Posterior cingulate gyrus (tissue), 11 donors: ENCODE measurements around the gene DUSP1.

ENCODE experiments used
- DNase-seq, 10 donors: peaks; one replicate each; pipeline versions ENCODE4 v3.0.0 to v3.0.0-alpha.2; 2020 to 2021; ENCODE audit warnings: mixed read lengths in 3 of 10
- intact Hi-C: fragments of 100-400 bp; cut with DNase I; formaldehyde crosslinking; loops from one replicate; pipeline ENCODE4 v1.15.1; 2023

DUSP1 gene

DNA sequence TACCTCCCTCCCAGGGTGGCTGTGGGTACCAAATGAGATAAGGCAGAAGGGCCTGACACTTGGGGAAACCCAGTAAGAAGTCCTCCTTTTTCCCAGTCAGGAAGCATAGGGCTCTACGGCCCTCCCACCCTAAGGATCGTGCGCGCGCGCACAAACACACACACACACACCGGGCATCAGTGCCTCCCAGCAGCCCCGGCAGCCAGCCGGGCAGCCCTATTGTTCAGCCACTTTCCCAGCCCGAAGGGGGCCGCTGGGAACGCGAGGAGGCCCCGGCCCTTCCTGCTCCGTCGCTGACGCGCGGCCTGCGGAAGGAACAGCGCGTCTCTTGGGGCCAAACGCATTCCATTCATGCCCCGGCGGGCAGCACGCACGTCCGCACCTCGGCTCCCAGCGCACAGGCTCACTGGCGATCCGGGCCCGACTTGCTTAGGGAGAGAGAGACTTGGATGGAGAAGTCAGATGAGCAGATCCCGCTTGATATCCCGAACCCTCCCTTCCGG is 22.6 kb downstream of the DUSP1 start:
- DNase-seq: peak in 2 of 10 donors; percentile 66 to 85
- intact Hi-C loops: no loop called here

DNA sequence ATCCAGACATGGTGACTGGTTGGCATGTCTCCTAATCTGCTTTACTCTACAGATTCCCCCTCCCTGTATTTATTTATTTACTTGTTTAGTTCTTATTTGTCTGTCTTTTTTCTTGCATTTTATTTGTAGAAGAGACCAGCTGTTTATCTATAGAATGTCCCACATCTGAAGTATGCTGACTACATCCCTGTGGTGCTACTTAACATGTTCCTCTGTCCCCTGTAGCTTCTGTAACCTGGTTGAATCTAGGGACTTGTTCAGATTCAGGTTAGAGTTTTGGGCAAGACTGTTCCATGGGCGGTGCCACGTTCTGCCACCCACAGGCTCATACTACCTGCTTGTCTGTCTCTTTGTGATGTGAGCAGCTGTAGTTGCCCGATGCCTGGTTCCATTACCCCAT is 23.5 kb downstream of the DUSP1 start:
- DNase-seq: peak in 2 of 10 donors; percentile 13 to 16
- intact Hi-C loops: no loop called here

DNA sequence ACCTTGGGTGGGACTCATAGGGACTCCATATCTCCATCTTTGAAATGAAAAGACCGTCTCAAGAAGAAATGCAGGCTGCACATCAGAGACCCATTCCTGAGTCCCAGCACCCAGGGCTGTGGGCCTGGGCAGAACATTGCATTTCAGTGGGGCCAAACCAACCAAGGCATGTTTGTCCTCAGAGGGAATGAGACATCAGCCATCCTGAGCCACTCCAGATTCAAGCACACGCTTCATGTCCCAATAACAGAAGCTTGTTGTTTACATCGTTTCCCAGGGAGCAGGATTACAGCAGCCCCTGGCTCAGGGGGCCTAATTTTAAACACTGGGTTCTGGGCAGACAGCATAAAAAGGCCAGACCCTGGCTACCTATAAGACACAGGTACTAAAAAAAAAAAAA is 24.3 kb downstream of the DUSP1 start:
- intact Hi-C loops: no loop called here
- peak in 1 of 10 donors; percentile 14 for DNase-seq

DNA sequence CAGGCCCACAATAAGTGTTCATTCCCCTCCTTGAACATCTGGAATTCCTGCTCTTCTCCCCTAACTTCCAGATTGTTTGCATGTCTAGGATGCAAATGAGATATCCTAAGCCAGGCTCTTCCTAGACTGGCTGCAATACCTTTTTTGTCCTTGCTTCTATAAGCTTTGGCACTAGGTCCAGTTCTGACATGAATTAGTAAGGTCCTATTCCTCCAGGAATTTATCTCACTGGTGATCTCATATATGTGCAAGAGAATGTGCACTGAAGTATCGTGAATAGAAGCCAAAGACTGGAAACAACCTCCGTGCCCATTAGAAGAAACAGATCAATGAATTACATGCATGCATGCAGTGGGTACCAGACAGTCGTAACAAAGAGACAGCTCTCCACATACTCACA is 25.2 kb downstream of the DUSP1 start:
- no peak for DNase-seq
- intact Hi-C loops: no loop called here

DNA sequence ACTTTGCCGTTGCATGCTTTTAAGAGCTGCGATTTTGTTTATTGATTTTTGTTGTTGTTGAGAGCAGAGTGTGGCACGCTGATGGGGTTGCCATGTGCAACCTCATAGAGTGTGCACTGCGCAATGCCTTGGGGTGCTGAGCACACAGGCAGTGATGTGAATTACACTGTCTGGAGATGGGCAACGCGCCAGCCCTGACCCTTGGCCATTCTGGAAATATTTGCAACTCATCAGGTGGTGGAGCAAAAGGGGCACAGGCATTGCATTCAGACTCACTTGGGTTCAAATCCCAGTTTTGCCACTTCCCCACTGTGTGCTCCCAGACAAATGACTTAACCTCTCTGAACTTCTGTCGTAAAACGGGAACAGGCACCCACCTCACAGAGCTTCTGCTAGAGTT is 25.6 kb downstream of the DUSP1 start:
- peak in 2 of 10 donors; percentile 41 to 52 for DNase-seq
- intact Hi-C loops: no loop called here

DNA sequence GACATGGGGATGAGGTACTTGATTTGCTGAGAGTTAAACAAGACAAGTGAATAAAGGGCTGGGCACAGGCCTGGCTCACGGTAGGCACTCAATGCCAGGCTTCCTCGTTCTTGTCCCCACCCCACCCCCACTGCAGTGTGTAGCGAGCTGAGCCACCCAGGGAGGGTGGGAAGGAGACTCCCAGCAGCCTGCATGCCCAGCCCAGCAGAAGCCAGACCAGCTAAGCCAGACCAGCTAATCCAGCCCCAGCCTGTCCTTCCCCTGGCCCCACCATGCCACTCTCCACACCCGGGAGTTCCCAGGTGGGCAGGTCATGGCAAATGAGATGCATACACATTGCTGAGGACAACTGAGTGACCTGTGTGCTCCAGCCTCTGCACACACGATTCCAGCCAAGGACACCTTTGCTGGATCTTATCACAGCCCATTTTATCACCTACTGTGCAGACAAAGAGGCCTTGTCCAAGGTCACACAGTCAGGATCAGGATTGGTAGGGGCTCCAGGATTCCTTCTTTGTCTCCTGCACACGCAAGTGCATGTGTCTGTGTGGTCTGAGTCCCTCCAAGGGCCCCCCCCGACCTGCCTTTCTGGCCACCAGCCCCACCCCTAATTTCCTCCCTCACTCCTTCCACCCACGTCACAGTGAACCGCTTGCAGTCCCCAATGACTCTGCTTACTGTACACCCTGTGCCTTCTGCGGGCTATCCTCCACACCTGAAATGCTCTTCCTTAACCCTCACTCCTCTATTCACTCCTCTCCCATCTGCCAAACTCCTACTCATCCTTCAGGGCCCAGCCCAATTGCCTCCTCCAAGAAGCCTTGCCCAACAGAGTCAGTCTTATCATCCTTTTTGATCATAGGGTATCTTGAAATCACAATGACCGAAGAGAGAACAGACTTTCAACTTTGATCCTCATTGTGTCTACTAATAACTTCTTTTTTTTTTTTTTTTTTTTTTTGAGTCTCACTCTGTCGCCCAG is 26.6 kb downstream of the DUSP1 start:
- DNase-seq: peak in 2 of 10 donors; percentile 41 to 42
- intact Hi-C loops: no loop called here

DNA sequence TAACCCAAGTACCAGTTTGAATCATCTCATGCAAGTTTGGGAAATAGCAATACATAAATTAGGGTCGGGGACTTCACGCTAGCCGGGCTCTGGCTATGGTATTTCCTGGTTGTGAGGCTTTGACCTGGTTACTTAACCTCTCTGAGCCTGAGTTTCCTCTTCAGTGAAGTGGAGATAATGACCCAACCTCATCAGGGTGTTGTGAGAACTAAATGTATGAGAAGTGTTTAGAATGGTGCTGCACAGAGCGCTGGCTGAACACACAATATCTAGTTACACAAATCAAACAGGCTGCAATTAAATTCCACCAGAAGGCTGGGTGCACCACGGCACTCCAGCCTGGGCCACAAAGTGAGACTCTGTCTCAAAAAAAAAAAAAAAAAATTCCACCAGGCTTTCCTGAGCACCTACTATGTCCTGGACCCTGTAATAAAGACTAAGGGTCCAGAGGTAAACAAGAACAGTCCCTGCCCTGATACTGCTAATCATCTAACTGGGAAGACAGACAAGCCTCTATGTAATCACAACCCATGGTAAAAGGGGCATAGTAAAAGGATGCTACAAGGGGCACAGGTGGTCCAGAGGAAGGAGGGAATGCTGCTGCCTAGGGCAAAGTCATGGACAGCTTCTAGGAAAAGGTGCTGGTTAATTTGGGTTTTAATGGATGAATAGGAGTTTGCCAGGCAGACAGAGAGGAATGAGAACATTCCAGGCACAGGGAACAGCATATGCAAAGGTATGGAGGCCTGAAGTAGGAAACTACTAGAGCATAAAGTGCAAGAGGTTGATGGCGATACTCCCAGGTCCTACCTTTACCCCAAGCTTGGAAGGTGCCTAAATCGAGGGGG is 27.7 kb downstream of the DUSP1 start:
- peak in 2 of 10 donors; percentile 7 to 15 for DNase-seq
- intact Hi-C loops: no loop called here

DNA sequence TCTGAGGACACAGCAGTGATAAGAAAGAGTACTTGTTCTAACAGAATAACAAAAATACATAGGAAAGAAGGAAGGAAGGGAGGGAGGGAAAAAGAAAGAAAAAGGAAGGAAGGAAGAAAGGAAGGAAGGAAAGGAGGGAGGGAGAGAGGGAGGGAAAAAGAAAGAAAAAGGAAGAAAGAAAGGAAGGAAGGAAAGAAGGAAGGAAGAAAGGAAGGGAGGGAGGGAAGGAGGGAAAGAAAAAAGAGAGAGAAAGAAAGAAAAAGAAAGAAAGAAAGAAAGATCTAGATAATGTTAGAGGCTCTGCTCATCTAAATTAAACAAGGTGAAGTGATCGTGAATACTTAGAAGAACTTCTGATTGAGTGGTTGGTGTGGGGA is 29.8 kb downstream of the DUSP1 start:
- no peak for DNase-seq
- intact Hi-C loops: no loop called here

DNA sequence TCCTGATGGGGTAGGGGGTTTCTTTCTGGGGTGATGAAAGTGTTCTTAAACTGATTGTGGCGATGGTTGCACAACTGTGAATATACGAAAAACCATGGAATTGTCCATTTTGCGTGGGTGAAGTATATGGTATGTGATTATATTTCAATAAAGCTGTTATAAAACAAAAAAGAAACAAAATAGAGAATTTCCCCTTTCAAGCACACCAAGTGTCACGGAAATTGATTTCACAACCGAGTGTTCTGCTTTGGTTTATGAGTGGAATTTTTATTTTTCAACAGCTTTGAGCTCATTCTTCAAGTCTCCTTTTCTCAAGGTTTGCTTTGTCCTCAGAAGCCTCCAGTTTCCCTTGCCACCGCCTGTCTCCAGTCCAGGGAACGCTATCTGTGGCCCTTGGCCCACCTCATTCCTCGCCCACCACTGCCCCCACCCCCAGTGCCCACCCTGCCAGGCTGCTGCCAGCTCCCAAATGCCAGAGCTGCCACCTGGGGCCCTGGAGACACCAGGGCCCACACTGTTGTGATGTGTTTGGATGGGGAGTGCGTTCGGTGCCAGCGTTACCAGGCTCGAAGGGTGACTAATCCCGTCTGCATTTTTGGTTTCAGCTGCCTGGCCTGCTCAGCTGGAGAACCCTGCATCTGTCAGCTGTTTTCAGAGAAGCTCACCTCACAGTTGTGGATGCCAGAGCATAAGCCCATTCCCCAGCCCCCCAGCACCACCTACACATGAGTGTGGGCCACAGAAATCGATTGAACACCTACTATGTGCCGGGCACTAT is 30.4 kb downstream of the DUSP1 start:
- peak in 3 of 10 donors; percentile 43 to 88 (median 66) for DNase-seq
- intact Hi-C loops: no loop called here

DNA sequence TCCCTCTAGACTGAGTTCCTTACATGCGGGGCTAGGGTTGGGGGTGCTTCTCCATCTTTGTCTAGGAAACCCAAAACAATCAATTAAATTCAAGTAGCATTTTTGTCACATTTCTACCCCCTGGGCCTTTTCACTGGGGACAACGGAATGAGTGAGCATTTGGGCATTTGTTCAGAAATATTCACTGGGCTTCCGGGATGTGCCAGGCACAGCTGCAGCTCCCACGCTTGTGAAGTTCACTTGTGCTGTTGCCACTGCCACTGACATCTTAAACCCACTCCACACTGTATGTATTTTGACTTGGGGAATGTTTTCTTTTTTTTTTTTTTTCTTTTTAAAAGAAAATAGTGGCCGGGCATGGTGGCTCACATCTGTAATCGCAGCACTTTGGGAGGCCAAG is 31.6 kb downstream of the DUSP1 start:
- peak in 2 of 10 donors; percentile 49 to 55 for DNase-seq
- intact Hi-C loops: no loop called here

DNA sequence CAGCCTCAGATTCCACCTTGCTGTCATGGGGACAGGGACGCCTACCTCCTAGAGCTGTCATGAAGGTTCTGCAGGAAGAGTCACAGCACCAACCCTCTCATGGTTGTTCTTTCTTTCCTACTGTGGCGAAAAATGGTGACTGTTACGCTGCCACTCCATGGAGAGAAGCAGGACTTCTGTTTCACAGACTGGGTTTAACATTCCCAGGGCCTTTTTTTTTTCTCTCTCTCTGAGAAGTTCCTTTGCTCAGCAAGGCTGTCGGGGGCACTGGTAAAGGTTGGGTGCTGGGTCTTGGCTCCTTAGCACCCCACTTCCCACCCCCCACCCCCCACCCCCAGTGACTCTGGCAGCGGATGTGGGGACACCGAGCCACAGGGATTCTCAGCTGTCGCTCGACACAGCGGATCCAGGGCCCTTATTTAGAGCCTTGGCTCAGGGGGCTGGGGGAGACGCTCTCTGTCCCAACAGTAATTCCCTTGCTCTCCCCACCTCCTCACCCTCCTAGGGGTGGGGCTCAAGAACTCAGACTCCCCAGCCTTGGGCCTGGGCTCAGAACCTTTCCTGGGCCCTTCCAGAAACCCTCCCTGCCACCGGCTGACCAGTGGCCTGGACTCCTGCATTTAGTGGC is 34.4 kb downstream of the DUSP1 start:
- intact Hi-C loops: no loop called here
- DNase-seq: peak in 2 of 10 donors; percentile 30 to 36

DNA sequence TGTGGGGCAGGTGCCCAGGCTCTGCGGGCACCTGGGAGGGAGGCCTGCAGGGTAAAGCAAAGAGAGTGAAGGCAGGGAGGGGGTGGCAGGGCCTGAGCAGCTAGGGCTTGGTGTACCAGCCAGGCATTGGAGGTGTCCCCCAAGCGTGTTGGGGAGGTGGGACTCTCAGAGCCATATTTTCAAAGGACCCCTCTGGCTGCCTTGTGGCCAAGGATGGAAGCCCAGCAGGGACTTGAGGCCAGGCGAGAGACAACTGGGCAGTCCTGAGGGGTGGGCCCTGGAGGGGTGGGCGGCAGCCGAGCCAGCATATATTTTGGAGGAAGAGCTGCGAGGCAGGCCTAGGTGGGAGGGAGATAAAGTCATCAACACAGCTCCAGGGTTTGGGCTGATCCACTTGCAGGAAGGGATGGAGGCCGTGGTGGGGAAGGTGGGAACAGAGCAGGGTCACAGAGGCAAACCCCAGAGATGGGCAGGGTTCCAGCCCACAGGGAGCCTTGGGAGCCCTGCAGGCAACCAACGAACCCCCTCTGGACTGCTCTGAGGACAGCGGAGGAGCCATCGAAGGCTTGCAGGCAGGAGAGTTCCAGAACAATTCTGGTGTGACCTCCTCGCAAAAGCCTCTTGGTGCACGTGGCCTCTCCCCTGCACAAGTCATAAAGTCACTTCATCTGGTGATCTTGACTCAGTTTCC is 35.7 kb downstream of the DUSP1 start:
- intact Hi-C loops: no loop called here
- peak in 2 of 10 donors; percentile 52 to 58 for DNase-seq

DNA sequence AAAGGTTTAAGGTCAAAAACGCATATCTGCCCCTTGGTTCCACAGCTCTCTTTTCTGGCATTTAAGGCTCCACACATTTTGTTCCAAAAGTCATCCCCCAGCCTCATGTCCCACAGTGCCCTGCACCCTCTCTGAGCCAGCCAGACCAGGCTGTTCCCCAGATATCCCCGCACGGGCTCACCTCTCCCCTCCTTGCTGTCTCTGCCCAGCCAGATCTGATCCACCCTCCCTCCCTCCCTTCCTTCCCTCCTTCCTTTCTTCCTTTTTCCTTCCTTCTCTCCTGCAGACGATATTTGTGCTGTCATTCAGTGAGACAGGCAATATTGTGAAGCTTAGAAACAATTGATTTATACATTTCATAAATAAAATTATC is 37.0 kb downstream of the DUSP1 start:
- DNase-seq: peak in 2 of 10 donors; percentile 15 to 68
- intact Hi-C loops: no loop called here

DNA sequence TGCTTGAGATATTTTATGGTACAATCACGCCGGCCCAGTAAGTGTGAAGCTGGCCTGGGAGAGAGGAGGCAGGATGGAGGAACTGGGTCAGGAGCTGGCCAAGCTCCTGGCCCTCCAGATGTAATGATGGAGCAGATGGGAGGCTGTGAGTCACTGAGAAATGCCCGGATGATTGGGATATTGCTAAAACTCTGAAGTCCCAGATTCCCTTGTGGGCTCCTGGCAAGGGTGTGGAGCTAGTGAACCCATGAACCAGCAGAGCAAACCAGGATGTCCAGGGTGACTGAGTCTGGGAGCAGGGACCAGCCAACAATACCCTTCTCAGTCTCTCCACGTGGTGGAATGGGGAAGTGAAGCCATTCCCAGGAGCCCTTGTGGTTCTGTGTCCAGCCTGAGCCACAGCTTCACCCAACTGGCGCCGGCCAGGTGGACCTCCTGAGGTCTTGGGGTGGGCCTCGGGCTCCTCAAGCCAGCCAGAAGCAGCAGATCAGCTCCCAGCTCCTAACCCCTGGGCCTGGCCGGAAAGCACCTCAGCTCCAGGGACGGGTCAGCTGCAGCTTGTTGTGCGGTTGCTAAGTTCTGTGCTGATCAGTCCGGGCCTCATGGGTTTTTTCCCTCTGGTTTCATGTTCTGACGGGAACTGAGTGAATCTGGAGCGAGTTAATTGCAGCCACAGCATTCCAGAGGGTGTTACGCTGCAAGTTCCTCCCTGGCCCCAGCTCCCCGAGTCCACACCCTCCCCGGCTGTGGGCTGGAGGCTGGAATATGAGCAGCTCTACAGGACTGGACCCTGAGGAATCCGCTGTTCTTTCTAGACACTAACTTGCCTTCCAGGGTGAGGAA is 37.6 kb downstream of the DUSP1 start:
- peak in 2 of 10 donors; percentile 69 to 72 for DNase-seq

DNA sequence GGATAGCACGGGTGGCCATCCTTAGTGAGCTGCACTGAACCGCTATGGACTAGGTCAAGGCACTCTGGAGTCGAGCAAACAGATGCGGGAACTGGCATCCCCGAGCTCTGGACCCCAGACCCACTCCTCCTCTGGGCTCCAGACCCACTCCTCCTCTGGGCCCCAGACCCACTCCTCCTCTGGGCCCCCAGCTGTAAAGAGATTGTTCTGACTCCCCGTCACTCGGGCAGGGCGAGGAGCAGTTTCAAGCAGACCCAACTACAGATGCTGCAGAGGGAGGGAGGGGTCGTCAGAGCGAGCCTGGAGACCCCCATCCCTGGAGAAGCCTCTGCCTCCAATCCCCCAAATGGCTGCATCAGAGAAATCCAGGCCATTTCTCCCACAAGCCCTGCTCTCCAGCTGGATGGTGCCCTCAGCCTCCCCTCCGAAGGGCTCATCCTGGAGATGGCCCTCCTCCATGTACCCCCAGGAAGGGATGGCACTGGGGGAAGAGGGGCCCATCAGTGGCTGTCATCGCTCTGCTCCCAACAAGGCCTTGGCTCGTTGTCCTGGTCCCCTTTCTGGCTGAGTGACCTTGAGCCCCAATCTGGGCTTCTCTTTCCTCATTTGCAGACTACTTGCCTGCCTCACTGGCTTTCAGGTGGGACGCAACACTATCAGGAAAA is 38.7 kb downstream of the DUSP1 start:
- intact Hi-C loops: no loop called here
- DNase-seq: peak in 2 of 10 donors; percentile 44 to 49

More for the DNA sequence above, 37.6 kb downstream of the DUSP1 start:
- intact Hi-C loops: no loop called here

DNA sequence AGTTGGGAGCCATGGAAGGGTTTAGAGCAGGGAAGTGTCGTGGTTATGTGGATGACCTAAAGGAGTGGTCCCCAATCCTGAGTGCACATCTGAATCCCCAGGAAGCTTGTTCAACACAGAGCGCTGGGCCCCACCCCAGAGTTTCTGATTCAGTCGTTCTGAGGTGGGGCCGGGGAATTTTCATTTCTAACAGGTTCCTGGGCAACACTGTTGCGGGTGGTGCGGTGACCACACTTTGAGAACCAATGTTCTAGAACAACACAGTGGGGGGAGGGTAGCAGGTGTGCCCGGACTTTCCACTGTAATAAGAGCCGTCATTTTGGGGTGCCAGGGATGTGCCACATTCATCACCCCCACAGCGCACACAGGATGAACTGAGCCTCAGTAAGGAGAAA is 39.3 kb downstream of the DUSP1 start:
- peak in 2 of 10 donors; percentile 34 to 35 for DNase-seq
- intact Hi-C loops: no loop called here

DNA sequence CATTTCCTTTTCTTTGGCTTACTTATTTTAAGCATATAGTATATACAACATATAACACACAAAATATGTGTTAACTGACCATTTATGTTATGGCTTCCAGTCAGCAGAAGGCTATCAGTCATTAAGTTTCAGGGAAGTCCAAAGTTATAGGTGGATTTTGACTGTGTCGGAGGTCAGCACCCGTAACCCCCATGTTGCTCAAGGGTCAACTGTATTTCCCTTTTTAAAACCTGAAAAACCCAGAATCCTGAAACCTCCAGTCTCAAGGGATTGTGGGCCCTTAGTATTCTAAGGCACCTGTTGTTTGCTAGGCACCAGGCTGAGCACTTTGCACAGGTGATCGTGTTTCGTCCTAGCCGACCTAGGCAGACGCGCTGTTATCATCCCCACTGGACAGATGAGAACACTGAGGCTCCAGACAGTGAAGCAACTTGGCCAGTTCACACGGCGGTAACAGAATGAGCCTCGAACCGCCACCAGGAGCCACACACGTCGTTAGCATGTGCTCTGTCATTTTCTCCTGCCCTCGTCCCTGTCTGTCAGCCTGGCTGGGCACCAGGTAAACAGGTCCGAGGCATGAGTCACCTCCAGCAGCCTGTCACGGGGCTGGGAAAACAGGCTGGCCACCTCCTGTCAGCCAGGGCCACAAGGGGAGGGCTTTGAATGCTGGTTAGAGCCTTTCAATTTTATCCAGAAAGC is 39.9 kb downstream of the DUSP1 start:
- DNase-seq: peak in 2 of 10 donors; percentile 56
- intact Hi-C loops: no loop called here
